Ishikawa (cell line): ENCODE measurements around the gene PSMD14.

Experiments
- CEBPB ChIP-seq: IDR thresholded peaks from 2 replicates; pipeline ENCODE4 v1.6.1; 2012
- CREB1 ChIP-seq: IDR thresholded peaks from 2 replicates; pipeline ENCODE4 v1.6.1; 2012; ENCODE audit warnings: low read depth
- EGR1 ChIP-seq: IDR thresholded peaks from 2 replicates; pipeline ENCODE4 v1.6.1; 2012
- EP300 ChIP-seq: IDR thresholded peaks from 2 replicates; pipeline ENCODE4 v1.6.1; 2012; ENCODE audit warnings: borderline replicate concordance
- FOXM1 ChIP-seq: IDR thresholded peaks from 2 replicates; pipeline ENCODE4 v1.6.1; 2012; ENCODE audit warnings: low read depth, borderline replicate concordance
- MAX ChIP-seq: IDR thresholded peaks from 2 replicates; pipeline ENCODE4 v1.6.1; 2012
- NFIC ChIP-seq: IDR thresholded peaks from 2 replicates; pipeline ENCODE4 v1.6.1; 2012
- RAD21 ChIP-seq: IDR thresholded peaks from 2 replicates; pipeline ENCODE4 v1.6.1; 2012; ENCODE audit warnings: low read depth
- REST ChIP-seq: IDR thresholded peaks from 2 replicates; pipeline ENCODE4 v1.6.1; 2012; ENCODE audit warnings: low read depth, mild to moderate bottlenecking
- TAF1 ChIP-seq: IDR thresholded peaks from 2 replicates; pipeline ENCODE4 v1.6.1; 2012; ENCODE audit warnings: low read depth, mild to moderate bottlenecking
- TCF12 ChIP-seq: IDR thresholded peaks from 2 replicates; pipeline ENCODE4 v1.6.1; 2012; ENCODE audit warnings: low read depth
- TEAD4 ChIP-seq: IDR thresholded peaks from 2 replicates; pipeline ENCODE4 v1.6.1; 2012
- USF1 ChIP-seq: IDR thresholded peaks from 2 replicates; pipeline ENCODE4 v1.6.1; 2012
- ZBTB7A ChIP-seq: IDR thresholded peaks from 2 replicates; pipeline ENCODE4 v1.6.1; 2012; ENCODE audit warnings: low read depth

GRCh38 chr2:161418715-161419637, 110.8 kb downstream of the PSMD14 start:
- no peak for TF ChIP-seq ZBTB7A
- TF ChIP-seq EP300, result no peak
- no peak for TF ChIP-seq TEAD4
- no peak for TF ChIP-seq NFIC
- no peak for TF ChIP-seq RAD21
- TF ChIP-seq EGR1, result no peak
- no peak for TF ChIP-seq TAF1
- no peak for TF ChIP-seq TCF12
- no peak for TF ChIP-seq MAX
- TF ChIP-seq REST, result no peak
- no peak for TF ChIP-seq CEBPB
- TF ChIP-seq CREB1, result no peak
- no peak for TF ChIP-seq USF1
- no peak for TF ChIP-seq FOXM1
